GM23248 (cell line): ENCODE measurements around the gene HSD11B2. TPM values are rescaled to one million over a fixed set of nuclear protein-coding genes. Genes with fewer than 3 reads are reported as not detected.

Experiments used
- DNase-seq: peaks from one replicate; pipeline ENCODE4 v3.0.0-alpha.2; 2015
- H2AFZ ChIP-seq: fragments of 200-600 bp; sonication (generic); 2 replicates; pipeline ENCODE4 v1.6.1; 2016; ENCODE audit warnings: antibody characterized with exemption
- H3F3A ChIP-seq: fragments of 200-600 bp; sonication (generic); 2 replicates; pipeline ENCODE4 v1.6.1; 2016; ENCODE audit warnings: mild to moderate bottlenecking, antibody characterized with exemption, mixed run types; ENCODE audit not compliant: insufficient read depth
- H3K27ac ChIP-seq: fragments of 200-600 bp; sonication (generic); 2 replicates; pipeline ENCODE4 v1.5.1; 2016; ENCODE audit warnings: mild to moderate bottlenecking
- H3K27me3 ChIP-seq: fragments of 200-600 bp; sonication (generic); replicated peaks from 2 replicates; pipeline ENCODE4 v1.6.1; 2016; ENCODE audit warnings: mild to moderate bottlenecking; ENCODE audit not compliant: insufficient read depth
- H3K36me3 ChIP-seq: fragments of 200-600 bp; sonication (generic); 2 replicates; pipeline ENCODE4 v1.6.1; 2016; ENCODE audit warnings: low read depth, mild to moderate bottlenecking
- H3K4me1 ChIP-seq: fragments of 200-600 bp; sonication (generic); 2 replicates; pipeline ENCODE4 v1.6.1; 2016; ENCODE audit warnings: mild to moderate bottlenecking; ENCODE audit not compliant: insufficient read depth
- H3K4me2 ChIP-seq: fragments of 200-600 bp; sonication (generic); one replicate; pipeline ENCODE4 v1.6.1; 2016; ENCODE audit warnings: mild to moderate bottlenecking; ENCODE audit not compliant: unreplicated experiment
- H3K4me3 ChIP-seq: fragments of 200-600 bp; sonication (generic); 2 replicates; pipeline ENCODE4 v1.5.1; 2016; ENCODE audit warnings: mild to moderate bottlenecking
- H3K79me2 ChIP-seq: fragments of 200-600 bp; sonication (generic); 2 replicates; pipeline ENCODE4 v1.6.1; 2016; ENCODE audit warnings: mild to moderate bottlenecking; ENCODE audit not compliant: insufficient read depth
- H3K9ac ChIP-seq: fragments of 200-600 bp; sonication (generic); 2 replicates; pipeline ENCODE4 v1.6.1; 2016; ENCODE audit warnings: mild to moderate bottlenecking
- H3K9me2 ChIP-seq: fragments of 200-600 bp; sonication (generic); 2 replicates; pipeline ENCODE4 v1.6.1; 2016; ENCODE audit warnings: mixed run types, mild to moderate bottlenecking, moderate library complexity; ENCODE audit not compliant: insufficient read depth
- H3K9me3 ChIP-seq: fragments of 200-600 bp; sonication (generic); one replicate; pipeline ENCODE4 v1.6.1; 2017; ENCODE audit warnings: low read depth
- H4K20me1 ChIP-seq: fragments of 200-600 bp; sonication (generic); 2 replicates; pipeline ENCODE4 v1.6.0; 2016; ENCODE audit not compliant: insufficient read depth
- EZH2 ChIP-seq: fragments of 200-600 bp; sonication (generic); IDR thresholded peaks from 2 replicates; pipeline ENCODE4 v1.6.1; 2018; ENCODE audit warnings: antibody characterized with exemption, mild to moderate bottlenecking; ENCODE audit not compliant: insufficient read depth, poor library complexity, severe bottlenecking
- EZH2phosphoT487 ChIP-seq: fragments of 200-600 bp; sonication (generic); IDR thresholded peaks from 2 replicates; pipeline ENCODE4 v1.6.1; 2018; ENCODE audit warnings: antibody characterized with exemption, moderate library complexity, mild to moderate bottlenecking, low read depth; ENCODE audit not compliant: insufficient read depth
- WGBS, 2 experiments: methylation state at CpG; one replicate each; pipeline ENCODE4 v1.1.6; 2015 to 2017; ENCODE audit warnings: low lambda C conversion rate in 2 of 2, low coverage in 1 of 2; ENCODE audit errors: missing lambda C conversion rate in 2 of 2; 5-methylcytosine and 5-hydroxymethylcytosine counted together
- in situ Hi-C: fragments of 300-500 bp; cut with MboI; formaldehyde crosslinking; loops from 2 replicates; pipeline ENCODE4 v1.15.0; 2020
- polyA plus RNA-seq: library from polyadenylated mRNA; unstranded; fragments of >200 nt; fragmentation: Nextera tagmentation; extraction: Ambion mirVana; gene quantifications from 2 replicates; pipeline ENCODE4 v1.2.1, GENCODE V29; 2016
- total RNA-seq: library from RNA; depleted of rRNA; stranded (reverse); fragments of >200 nt; shearing (Covaris generic); gene quantifications from 2 replicates; pipeline ENCODE4 v1.2.3, GENCODE V29; 2014

HSD11B2 gene
- total and polyA plus RNA-seq, 2 experiments from 2014 or later, result 0.36 TPM; not detected in 1

DNA sequence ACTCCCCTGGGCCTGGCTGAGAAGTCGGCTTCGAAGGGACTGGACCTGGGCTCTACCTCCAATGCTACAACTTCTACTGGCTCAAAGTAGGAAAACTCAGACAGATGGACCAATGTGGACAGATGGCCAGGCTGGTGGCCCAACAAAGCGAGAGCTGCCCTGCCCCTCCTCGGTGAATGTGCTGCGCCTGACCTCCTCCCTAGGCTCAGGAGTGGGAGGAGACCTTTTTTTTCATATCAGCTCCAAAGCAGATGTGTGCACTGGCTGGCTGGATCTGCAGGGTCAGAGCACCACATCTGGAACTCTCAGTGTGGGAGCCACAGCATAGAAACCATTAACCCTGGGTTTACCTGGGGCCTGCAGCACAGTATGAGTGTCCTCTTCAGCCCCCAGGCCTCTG, 29.2 kb downstream of the HSD11B2 start:
- Histone ChIP-seq H3K9me3 (no peaks in the 10 kb centered on the region), H2AFZ (no peak overlapping the region), H3K79me2 (peaks cover 85% of the 10 kb centered on the region), H3K9ac (no peak overlapping the region), H3K4me3 (no peak overlapping the region), H4K20me1 (peaks cover 10% of the 10 kb centered on the region; the same call in 1 of the 2 replicates), H3K27me3 (no peaks in the 10 kb centered on the region), H3K36me3 (no peaks in the 10 kb centered on the region), H3K9me2 (no peaks in the 10 kb centered on the region), H3K4me2 (no peak overlapping the region), H3K4me1 (peaks cover 41% of the 10 kb centered on the region), H3F3A (peaks cover 10% of the 10 kb centered on the region), H3K27ac (no peak overlapping the region)
- in situ Hi-C loops, result no loop called here
- TF ChIP-seq EZH2phosphoT487, result no peak
- TF ChIP-seq EZH2, result no peak
- WGBS, 2 experiments, result 52 to 62% methylated on average over 5 of the region's 5 CpGs
- no peak for DNase-seq

DNA sequence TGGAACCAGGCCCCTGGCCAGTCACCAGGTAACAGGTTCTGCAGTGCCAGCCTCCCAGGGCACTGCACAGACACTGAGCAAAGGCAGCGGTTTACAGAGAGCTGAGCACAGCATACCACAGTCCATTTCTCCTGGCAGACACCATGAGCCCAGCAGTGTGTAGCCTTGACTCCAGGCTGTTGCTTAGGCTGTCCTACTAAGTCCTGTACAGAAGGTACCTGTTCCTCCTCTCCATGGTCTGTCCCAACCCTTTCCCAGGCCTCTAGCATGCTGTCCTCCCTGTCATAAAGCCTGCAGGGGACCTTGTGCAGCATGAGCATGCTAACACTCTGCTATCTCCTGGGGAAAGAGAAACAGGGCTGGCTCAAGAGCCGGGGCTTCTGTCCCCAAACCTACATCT, 30.0 kb downstream of the HSD11B2 start:
- TF ChIP-seq EZH2 (no peak), EZH2phosphoT487 (no peak)
- DNase-seq, result no peak
- Histone ChIP-seq H3K4me1 (peaks cover 44% of the 10 kb centered on the region), H3F3A (peaks cover 3% of the 10 kb centered on the region), H3K9ac (no peak overlapping the region), H2AFZ (no peak overlapping the region), H3K79me2 (peaks cover 85% of the 10 kb centered on the region), H3K27ac (no peak overlapping the region), H3K9me2 (no peaks in the 10 kb centered on the region), H3K27me3 (no peaks in the 10 kb centered on the region), H3K4me2 (no peak overlapping the region), H4K20me1 (peaks cover 9% of the 10 kb centered on the region; the same call in 1 of the 2 replicates), H3K36me3 (no peaks in the 10 kb centered on the region), H3K9me3 (no peaks in the 10 kb centered on the region), H3K4me3 (no peak overlapping the region)
- WGBS, 2 experiments, result 100% methylated on average over 1 to 2 of the region's 2 CpGs
- in situ Hi-C loops, result no loop called here

DNA sequence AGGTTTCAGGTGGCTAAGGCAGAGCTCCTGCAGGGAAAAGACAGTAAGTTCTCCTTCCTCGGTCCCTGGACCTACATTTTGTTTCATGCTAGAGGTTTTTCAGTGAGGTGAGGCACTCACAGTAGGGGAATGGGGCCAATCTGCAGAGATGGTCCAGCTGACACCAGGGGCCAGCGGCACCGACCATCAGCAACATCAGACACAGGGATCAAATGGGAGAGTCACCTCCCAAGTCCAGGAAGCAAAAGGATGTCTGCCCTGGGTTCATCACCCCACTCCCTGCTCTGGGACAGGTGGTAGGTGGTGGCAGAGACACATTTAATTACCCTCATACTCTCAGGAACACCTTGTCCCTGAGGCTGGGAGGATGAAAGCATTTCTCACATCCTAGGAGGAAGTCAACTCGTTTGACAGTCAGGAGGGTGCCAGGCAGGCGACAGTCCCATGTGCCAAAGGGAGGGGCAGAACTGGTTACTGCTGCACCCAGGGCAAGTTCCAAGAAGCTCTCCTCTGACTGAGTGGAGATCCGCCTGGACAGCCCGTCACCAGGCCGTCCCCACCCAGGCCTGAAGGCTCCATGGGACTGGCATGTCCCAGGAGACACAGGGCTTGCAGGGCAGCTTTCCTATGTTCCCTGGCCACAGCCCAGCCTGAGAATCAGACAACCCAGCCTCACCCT, 30.8 kb downstream of the HSD11B2 start:
- no peaks in the 10 kb centered on the region for H3K9me2 ChIP-seq
- H3K4me3 ChIP-seq, result no peak overlapping the region
- DNase-seq, result no peak
- H3K36me3 ChIP-seq, result no peaks in the 10 kb centered on the region
- no peak overlapping the region for H3K4me2 ChIP-seq
- H3K27ac ChIP-seq, result no peak overlapping the region
- H2AFZ ChIP-seq, result no peak overlapping the region
- in situ Hi-C loops, result no loop called here
- peaks cover 37% of the 10 kb centered on the region for H3K4me1 ChIP-seq
- no peaks in the 10 kb centered on the region for H3K9me3 ChIP-seq
- WGBS, 2 experiments, result 61 to 64% methylated on average over 8 of the region's 8 CpGs
- H3K27me3 ChIP-seq, result no peaks in the 10 kb centered on the region
- H3K9ac ChIP-seq, result no peak overlapping the region
- TF ChIP-seq EZH2, result no peak
- H4K20me1 ChIP-seq, result peaks cover 9% of the 10 kb centered on the region
- peaks cover 3% of the 10 kb centered on the region for H3F3A ChIP-seq
- H3K79me2 ChIP-seq, result peaks cover 91% of the 10 kb centered on the region

DNA sequence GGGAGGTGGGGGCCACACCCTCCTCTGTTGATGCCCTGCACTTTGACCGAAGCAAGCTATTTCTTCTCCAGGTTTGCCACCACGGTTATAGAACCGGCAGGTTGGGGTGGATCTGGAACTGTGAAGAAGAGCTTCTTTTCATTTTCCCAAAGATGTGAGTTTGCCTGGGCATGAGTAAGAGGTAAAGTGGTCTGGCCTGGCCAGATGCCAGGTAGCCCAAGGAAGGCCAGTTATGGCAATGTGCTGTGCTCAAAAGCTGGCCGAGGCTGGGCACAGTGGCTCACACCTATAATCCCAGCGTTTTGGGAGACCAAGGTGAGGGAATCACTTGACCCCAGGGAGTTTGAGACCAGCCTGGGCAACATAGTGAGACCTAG, 31.3 kb downstream of the HSD11B2 start:
- Histone ChIP-seq H3K9me2 (no peaks in the 10 kb centered on the region), H2AFZ (no peak overlapping the region), H3K4me1 (peaks cover 32% of the 10 kb centered on the region), H3K36me3 (no peaks in the 10 kb centered on the region), H3K9ac (no peak overlapping the region), H3K4me2 (no peak overlapping the region), H4K20me1 (peaks cover 5% of the 10 kb centered on the region), H3K27ac (no peak overlapping the region), H3F3A (peaks cover 6% of the 10 kb centered on the region; the same call in 1 of the 2 replicates), H3K4me3 (no peak overlapping the region), H3K79me2 (peaks cover 93% of the 10 kb centered on the region), H3K9me3 (no peaks in the 10 kb centered on the region), H3K27me3 (no peaks in the 10 kb centered on the region)
- TF ChIP-seq EZH2phosphoT487 (no peak), EZH2 (no peak)
- peak; percentile 25 for DNase-seq
- in situ Hi-C loops, result no loop called here
- 71 to 84% methylated on average over 5 of the region's 5 CpGs for WGBS, 2 experiments

DNA sequence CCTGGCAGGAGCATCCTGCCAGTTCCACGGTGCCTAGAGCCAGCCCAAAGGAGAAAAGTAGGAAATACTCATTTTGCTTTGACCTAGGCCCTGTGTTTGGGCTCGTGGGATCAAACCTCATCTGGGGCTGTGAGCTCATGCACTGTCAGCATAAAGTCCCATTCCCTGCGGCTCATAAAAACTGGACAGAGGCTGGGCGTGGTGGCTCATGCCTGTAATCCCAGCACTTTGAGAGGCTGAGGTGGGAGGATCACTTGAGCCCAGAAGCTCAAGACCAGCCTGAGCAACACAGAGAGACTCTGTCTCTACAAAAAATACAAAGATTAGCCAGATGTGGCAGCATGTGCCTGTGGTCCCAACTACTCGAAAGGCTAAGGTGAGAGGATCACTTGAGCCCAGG, 32.1 kb downstream of the HSD11B2 start:
- Histone ChIP-seq H4K20me1 (peaks cover 3% of the 10 kb centered on the region), H3K4me1 (peaks cover 24% of the 10 kb centered on the region), H3K27ac (no peak overlapping the region), H2AFZ (no peak overlapping the region), H3K9me3 (no peaks in the 10 kb centered on the region), H3K36me3 (no peaks in the 10 kb centered on the region), H3K9ac (peak overlapping the region; percentile 40; the same call in 1 of the 2 replicates), H3F3A (peaks cover 6% of the 10 kb centered on the region; the same call in 1 of the 2 replicates), H3K4me3 (no peak overlapping the region), H3K4me2 (no peak overlapping the region), H3K27me3 (no peaks in the 10 kb centered on the region), H3K9me2 (no peaks in the 10 kb centered on the region), H3K79me2 (peaks cover 93% of the 10 kb centered on the region)
- in situ Hi-C loops, result no loop called here
- WGBS, 2 experiments, result 46 to 56% methylated on average over 5 of the region's 5 CpGs
- peak; percentile 45 for DNase-seq
- TF ChIP-seq EZH2 (no peak), EZH2phosphoT487 (no peak)
